ENCODE data around the gene MAG.
A peak's percentile ranks its signal among the peaks of the same experiment; 100 is the strongest.

MAG gene

DNA sequence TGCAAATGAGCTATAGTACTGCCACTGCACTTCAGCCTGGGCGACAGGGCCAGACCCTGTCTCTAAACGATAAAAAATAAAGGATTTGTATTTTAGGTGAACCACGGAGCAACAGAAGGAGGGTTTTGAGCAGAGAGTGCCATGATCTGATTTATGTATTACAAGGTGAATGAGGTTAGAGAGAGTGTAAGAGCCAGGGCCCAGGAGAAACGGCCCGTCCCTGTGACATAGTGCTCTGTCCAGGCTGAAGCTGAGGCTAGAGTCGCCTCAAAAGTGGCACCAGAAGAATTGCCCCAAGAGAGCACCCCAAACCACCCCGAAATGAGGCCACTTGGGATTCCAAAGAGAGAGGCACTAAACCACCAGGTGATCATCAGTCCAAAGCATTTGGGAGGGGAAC is 16.9 kb downstream of the MAG start:
- Histone ChIP-seq H3K9me3 (ENCODE audit: control insufficient read depth in 1 of 2, low read length in 2 of 2) (no peaks in the 10 kb centered on the region), H3K36me3 (ENCODE audit: control insufficient read depth in 1 of 2, insufficient read depth in 2 of 2, low read length in 2 of 2) (no peaks in the 10 kb centered on the region), H3K27me3 (ENCODE audit: control insufficient read depth in 1 of 2, insufficient read depth in 2 of 2, low read length in 2 of 2) (no peaks in the 10 kb centered on the region), H3K4me1 (ENCODE audit: control insufficient read depth in 1 of 2, insufficient read depth in 2 of 2, low read length in 2 of 2) (peaks cover 0 to 8% of the 10 kb centered on the region in 2 donors), H3K9ac (ENCODE audit: low read depth in 1 of 2, low read length in 2 of 2) (peak overlapping the region in 1 of 2 donors; percentile 25), H3K27ac (ENCODE audit: low read depth, low read length) (no peak overlapping the region), H3K4me3 (ENCODE audit: low read depth in 1 of 2, low read length in 2 of 2) (no peak overlapping the region)

DNA sequence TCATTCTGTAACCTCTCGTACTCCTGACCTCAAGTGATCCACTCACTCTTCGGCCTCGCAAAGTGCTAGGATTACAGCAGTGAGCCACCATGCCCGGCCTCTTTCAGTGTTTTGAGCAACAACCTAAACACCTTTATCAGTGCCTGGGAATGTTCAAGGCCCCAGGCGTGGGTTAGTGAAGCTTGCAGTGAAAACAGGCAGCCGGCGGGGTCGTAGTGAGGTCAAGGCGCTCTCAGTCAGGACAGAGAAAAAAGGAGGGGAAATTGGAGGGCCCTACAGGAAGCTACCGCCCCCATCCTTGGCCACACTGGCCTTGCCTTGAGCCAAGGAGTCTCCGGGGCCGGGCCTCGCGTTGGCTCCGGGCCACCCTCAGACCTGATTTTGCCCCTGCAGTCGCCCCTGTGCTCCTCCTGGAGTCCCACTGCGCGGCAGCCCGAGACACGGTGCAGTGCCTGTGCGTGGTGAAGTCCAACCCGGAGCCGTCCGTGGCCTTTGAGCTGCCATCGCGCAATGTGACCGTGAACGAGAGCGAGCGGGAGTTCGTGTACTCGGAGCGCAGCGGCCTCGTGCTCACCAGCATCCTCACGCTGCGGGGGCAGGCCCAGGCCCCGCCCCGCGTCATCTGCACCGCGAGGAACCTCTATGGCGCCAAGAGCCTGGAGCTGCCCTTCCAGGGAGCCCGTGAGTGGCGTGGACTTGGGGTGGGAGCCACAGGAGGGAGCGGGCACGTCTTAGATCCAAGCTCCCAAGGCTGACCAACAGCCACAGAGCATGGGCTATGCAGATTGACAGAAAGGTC is 17.7 kb downstream of the MAG start:
- no peaks in the 10 kb centered on the region for H3K27me3 ChIP-seq (ENCODE audit: control insufficient read depth in 1 of 2, insufficient read depth in 2 of 2, low read length in 2 of 2)
- no peak overlapping the region for H3K9ac ChIP-seq (ENCODE audit: low read depth in 1 of 2, low read length in 2 of 2)
- H3K4me3 ChIP-seq (ENCODE audit: low read depth in 1 of 2, low read length in 2 of 2) = no peak overlapping the region
- H3K36me3 ChIP-seq (ENCODE audit: control insufficient read depth in 1 of 2, insufficient read depth in 2 of 2, low read length in 2 of 2) = no peaks in the 10 kb centered on the region
- peaks cover 0 to 8% of the 10 kb centered on the region in 2 donors for H3K4me1 ChIP-seq (ENCODE audit: control insufficient read depth in 1 of 2, insufficient read depth in 2 of 2, low read length in 2 of 2)
- H3K27ac ChIP-seq (ENCODE audit: low read depth, low read length) = no peak overlapping the region
- H3K9me3 ChIP-seq (ENCODE audit: control insufficient read depth in 1 of 2, low read length in 2 of 2) = no peaks in the 10 kb centered on the region

DNA sequence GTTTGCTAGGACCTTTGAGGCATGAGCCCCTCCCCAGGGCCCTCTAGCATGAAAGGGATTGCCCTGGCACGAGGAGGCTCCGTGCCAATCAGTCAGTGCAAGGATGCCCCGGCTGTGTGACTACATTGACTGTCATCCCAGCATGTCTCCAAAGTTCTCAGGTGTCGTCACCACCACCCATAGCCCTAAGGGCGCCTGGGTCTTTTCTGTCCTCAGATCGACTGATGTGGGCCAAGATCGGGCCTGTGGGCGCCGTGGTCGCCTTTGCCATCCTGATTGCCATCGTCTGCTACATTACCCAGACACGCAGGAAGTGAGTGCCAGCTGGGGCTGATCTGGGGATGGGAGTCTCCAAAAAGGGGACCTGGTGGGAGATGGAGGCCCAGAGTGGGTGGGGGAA is 18.4 kb downstream of the MAG start:
- peaks cover 0 to 8% of the 10 kb centered on the region in 2 donors for H3K4me1 ChIP-seq (ENCODE audit: control insufficient read depth in 1 of 2, insufficient read depth in 2 of 2, low read length in 2 of 2)
- H3K36me3 ChIP-seq (ENCODE audit: control insufficient read depth in 1 of 2, insufficient read depth in 2 of 2, low read length in 2 of 2) = no peaks in the 10 kb centered on the region
- no peaks in the 10 kb centered on the region for H3K9me3 ChIP-seq (ENCODE audit: control insufficient read depth in 1 of 2, low read length in 2 of 2)
- no peak overlapping the region for H3K9ac ChIP-seq (ENCODE audit: low read depth in 1 of 2, low read length in 2 of 2)
- H3K27me3 ChIP-seq (ENCODE audit: control insufficient read depth in 1 of 2, insufficient read depth in 2 of 2, low read length in 2 of 2) = no peaks in the 10 kb centered on the region
- H3K4me3 ChIP-seq (ENCODE audit: low read depth in 1 of 2, low read length in 2 of 2) = no peak overlapping the region
- no peak overlapping the region for H3K27ac ChIP-seq (ENCODE audit: low read depth, low read length)

DNA sequence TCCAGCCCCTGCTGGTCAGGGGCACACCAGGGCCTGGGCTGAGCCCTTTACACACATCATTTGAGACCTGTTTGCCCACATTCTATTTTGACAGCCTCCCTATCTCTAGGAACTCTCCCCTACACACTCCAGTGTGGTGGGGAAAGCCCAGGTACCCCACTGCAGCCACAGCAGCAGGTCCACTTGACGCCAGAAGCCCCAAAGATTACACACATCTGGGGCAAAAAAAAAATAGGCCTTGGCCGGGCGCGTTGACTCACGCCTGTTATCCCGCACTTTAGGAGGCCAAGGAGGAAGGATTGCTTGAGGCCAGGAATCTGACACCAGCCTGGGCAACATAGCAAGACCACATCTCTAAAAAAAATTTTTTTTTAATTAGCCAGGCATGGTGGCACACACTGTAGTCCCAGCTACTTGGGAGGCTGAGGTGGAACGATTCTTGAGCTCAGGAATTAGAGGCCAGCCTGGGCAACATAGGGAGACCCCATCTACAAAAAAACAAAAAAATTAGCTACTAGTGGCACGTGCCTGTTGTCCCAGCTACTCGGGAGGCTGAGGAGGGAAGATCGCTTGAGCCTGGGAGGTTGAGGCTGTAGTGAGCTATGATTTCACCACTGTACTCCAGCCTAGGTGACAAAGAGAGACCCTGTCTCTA is 19.0 kb downstream of the MAG start:
- H3K27ac ChIP-seq (ENCODE audit: low read depth, low read length) = no peak overlapping the region
- no peaks in the 10 kb centered on the region for H3K27me3 ChIP-seq (ENCODE audit: control insufficient read depth in 1 of 2, insufficient read depth in 2 of 2, low read length in 2 of 2)
- H3K4me1 ChIP-seq (ENCODE audit: control insufficient read depth in 1 of 2, insufficient read depth in 2 of 2, low read length in 2 of 2) = peaks cover 0 to 8% of the 10 kb centered on the region in 2 donors
- H3K9me3 ChIP-seq (ENCODE audit: control insufficient read depth in 1 of 2, low read length in 2 of 2) = no peaks in the 10 kb centered on the region
- H3K4me3 ChIP-seq (ENCODE audit: low read depth in 1 of 2, low read length in 2 of 2) = no peak overlapping the region
- H3K9ac ChIP-seq (ENCODE audit: low read depth in 1 of 2, low read length in 2 of 2) = no peak overlapping the region
- no peaks in the 10 kb centered on the region for H3K36me3 ChIP-seq (ENCODE audit: control insufficient read depth in 1 of 2, insufficient read depth in 2 of 2, low read length in 2 of 2)

DNA sequence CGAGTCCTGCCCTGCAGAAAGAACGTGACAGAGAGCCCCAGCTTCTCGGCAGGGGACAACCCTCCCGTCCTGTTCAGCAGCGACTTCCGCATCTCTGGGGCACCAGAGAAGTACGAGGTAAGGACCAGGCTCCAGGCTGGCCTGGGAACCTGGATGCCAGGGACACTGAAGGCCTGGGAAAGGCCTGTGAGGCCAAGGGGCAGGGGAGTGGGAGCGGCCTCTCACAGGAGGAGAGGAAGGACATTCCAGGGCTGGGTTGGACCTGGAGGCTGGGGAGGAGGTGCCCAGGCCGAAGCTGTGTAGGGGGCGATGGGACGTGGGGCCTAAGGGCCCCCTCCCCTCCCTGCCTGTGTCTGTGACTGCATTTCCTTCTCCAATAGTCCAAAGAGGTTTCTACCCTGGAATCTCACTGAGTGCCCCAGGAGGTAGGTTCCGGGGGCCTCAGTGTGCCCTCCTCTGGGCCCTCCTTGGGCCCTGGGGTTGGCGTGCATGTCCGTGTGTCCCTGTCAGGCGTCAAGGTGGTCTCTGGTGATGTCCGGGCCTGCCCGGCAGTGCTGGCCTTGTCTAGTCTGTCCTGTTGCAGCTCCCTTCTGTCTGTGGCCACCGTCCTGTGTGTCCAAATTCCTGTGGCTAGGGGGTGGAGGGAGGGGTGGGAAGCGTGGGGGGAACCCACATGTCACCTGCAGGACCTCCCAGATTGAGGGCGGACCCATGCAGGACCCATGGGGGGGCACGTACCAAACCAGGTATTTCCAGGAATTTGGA is 20.1 kb downstream of the MAG start:
- Histone ChIP-seq H3K27ac (ENCODE audit: low read depth, low read length) (no peak overlapping the region), H3K9ac (ENCODE audit: low read depth in 1 of 2, low read length in 2 of 2) (no peak overlapping the region), H3K4me1 (ENCODE audit: control insufficient read depth in 1 of 2, insufficient read depth in 2 of 2, low read length in 2 of 2) (peaks cover 0 to 14% of the 10 kb centered on the region in 2 donors), H3K36me3 (ENCODE audit: control insufficient read depth in 1 of 2, insufficient read depth in 2 of 2, low read length in 2 of 2) (no peaks in the 10 kb centered on the region), H3K27me3 (ENCODE audit: control insufficient read depth in 1 of 2, insufficient read depth in 2 of 2, low read length in 2 of 2) (no peaks in the 10 kb centered on the region), H3K9me3 (ENCODE audit: control insufficient read depth in 1 of 2, low read length in 2 of 2) (no peaks in the 10 kb centered on the region), H3K4me3 (ENCODE audit: low read depth in 1 of 2, low read length in 2 of 2) (no peak overlapping the region)

DNA sequence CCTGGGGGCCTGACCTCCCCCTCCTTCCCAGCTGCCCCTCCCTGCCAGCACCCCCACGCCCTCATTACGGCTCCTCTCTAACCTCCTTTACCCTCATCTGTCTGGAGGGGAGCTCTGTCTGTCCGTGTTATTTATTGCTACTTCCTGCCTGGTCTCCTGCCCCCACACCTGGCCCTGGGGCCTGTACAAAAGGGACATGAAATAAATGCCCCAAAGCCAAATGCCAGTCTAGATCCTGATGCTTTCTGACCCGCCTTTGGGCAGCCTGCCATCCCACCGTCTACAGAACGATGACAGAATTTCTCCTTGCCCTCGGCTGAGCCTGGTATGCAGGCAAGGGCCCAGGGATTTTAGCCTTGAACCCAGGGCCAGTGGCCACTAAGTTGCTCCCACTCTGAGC is 21.6 kb downstream of the MAG start:
- H3K4me1 ChIP-seq (ENCODE audit: control insufficient read depth in 1 of 2, insufficient read depth in 2 of 2, low read length in 2 of 2) = peaks cover 1 to 20% of the 10 kb centered on the region in 2 donors
- no peaks in the 10 kb centered on the region for H3K27me3 ChIP-seq (ENCODE audit: control insufficient read depth in 1 of 2, insufficient read depth in 2 of 2, low read length in 2 of 2)
- H3K4me3 ChIP-seq (ENCODE audit: low read depth in 1 of 2, low read length in 2 of 2) = no peak overlapping the region
- H3K36me3 ChIP-seq (ENCODE audit: control insufficient read depth in 1 of 2, insufficient read depth in 2 of 2, low read length in 2 of 2) = no peaks in the 10 kb centered on the region
- H3K9ac ChIP-seq (ENCODE audit: low read depth in 1 of 2, low read length in 2 of 2) = no peak overlapping the region
- H3K27ac ChIP-seq (ENCODE audit: low read depth, low read length) = no peak overlapping the region
- no peaks in the 10 kb centered on the region for H3K9me3 ChIP-seq (ENCODE audit: control insufficient read depth in 1 of 2, low read length in 2 of 2)

DNA sequence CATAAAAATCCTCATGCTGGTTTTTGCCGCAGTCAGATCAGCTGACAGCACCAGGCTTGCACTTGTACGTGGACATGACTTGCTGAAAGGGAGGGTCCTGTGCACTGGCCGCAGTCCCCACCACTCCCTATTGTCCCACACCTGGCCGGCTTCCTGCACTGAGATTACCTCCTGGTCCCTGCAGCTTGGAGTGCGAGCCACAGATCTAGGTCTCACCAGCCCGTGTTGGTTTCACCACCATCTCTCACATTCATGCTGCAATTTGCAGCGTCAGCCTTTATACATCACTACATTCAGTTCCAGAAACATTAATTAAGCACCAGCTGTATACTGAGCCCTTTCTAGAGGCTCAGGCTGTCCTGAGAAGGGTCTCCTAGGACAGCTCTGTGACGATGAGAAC is 22.1 kb downstream of the MAG start:
- H3K4me1 ChIP-seq (ENCODE audit: control insufficient read depth in 1 of 2, insufficient read depth in 2 of 2, low read length in 2 of 2) = peaks cover 6 to 24% of the 10 kb centered on the region in 2 donors
- no peaks in the 10 kb centered on the region for H3K9me3 ChIP-seq (ENCODE audit: control insufficient read depth in 1 of 2, low read length in 2 of 2)
- no peaks in the 10 kb centered on the region for H3K27me3 ChIP-seq (ENCODE audit: control insufficient read depth in 1 of 2, insufficient read depth in 2 of 2, low read length in 2 of 2)
- no peak overlapping the region for H3K4me3 ChIP-seq (ENCODE audit: low read depth in 1 of 2, low read length in 2 of 2)
- H3K36me3 ChIP-seq (ENCODE audit: control insufficient read depth in 1 of 2, insufficient read depth in 2 of 2, low read length in 2 of 2) = no peaks in the 10 kb centered on the region
- H3K27ac ChIP-seq (ENCODE audit: low read depth, low read length) = no peak overlapping the region
- H3K9ac ChIP-seq (ENCODE audit: low read depth in 1 of 2, low read length in 2 of 2) = no peak overlapping the region

DNA sequence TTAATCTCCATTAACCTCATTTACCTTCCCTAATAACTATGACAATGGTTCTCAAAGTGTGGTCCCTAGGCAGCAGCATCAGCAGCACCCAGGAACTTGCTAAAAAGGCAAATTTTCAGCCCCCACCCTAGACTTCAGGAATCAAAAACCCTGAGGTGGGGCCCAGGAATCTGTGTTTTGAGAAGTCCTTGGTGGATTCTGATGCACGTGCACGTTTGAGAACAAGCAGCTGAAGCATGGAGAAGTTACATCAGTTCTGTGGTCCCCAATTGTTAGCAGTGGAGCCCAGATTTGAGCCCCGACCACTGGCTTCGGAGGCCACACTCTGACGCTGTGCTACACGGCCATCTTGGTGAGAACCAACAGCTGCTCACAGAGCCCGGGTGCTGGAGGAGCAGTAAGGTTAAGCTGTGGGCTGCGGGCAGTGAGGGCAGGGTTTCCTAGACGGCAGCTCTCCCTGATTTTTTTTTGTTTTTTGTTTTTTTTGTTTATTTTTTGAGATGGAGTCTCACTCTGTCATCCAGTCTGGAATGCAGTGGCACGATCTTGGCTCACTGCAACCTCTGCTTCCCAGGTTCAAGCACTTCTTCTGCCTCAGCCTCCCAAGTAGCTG is 23.0 kb downstream of the MAG start:
- H3K4me1 ChIP-seq (ENCODE audit: control insufficient read depth in 1 of 2, insufficient read depth in 2 of 2, low read length in 2 of 2) = peaks cover 6 to 18% of the 10 kb centered on the region in 2 donors
- H3K4me3 ChIP-seq (ENCODE audit: low read depth in 1 of 2, low read length in 2 of 2) = no peak overlapping the region

DNA sequence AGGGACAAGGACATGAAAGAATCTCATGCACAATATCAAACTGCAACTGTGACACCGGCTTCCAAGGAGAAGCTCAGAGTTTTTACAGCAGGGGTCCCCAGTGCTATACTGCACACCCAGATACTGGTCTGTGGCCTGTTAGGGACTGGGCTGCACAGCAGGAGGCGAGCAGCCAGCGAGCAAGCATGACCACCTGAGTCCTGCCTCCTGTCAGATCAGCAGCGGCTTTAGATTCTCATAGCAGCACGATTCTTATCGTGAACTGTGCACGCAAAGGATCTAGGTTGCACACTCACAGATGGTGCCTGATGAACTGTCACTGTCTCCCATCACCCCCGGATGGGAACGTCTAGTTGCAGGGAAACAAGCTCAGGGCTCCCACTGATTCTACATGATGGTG is 23.9 kb downstream of the MAG start:
- H3K9ac ChIP-seq (ENCODE audit: low read depth in 1 of 2, low read length in 2 of 2) = no peak overlapping the region
- H3K36me3 ChIP-seq (ENCODE audit: control insufficient read depth in 1 of 2, insufficient read depth in 2 of 2, low read length in 2 of 2) = no peaks in the 10 kb centered on the region
- no peaks in the 10 kb centered on the region for H3K27me3 ChIP-seq (ENCODE audit: control insufficient read depth in 1 of 2, insufficient read depth in 2 of 2, low read length in 2 of 2)
- no peaks in the 10 kb centered on the region for H3K9me3 ChIP-seq (ENCODE audit: control insufficient read depth in 1 of 2, low read length in 2 of 2)
- H3K27ac ChIP-seq (ENCODE audit: low read depth, low read length) = no peak overlapping the region
- no peak overlapping the region for H3K4me3 ChIP-seq (ENCODE audit: low read depth in 1 of 2, low read length in 2 of 2)
- peaks cover 6 to 18% of the 10 kb centered on the region in 2 donors for H3K4me1 ChIP-seq (ENCODE audit: control insufficient read depth in 1 of 2, insufficient read depth in 2 of 2, low read length in 2 of 2)

More for the DNA sequence above, 23.0 kb downstream of the MAG start:
- H3K36me3 ChIP-seq (ENCODE audit: control insufficient read depth in 1 of 2, insufficient read depth in 2 of 2, low read length in 2 of 2) = no peaks in the 10 kb centered on the region
- no peak overlapping the region for H3K9ac ChIP-seq (ENCODE audit: low read depth in 1 of 2, low read length in 2 of 2)
- H3K9me3 ChIP-seq (ENCODE audit: control insufficient read depth in 1 of 2, low read length in 2 of 2) = no peaks in the 10 kb centered on the region
- no peak overlapping the region for H3K27ac ChIP-seq (ENCODE audit: low read depth, low read length)
- H3K27me3 ChIP-seq (ENCODE audit: control insufficient read depth in 1 of 2, insufficient read depth in 2 of 2, low read length in 2 of 2) = no peaks in the 10 kb centered on the region

DNA sequence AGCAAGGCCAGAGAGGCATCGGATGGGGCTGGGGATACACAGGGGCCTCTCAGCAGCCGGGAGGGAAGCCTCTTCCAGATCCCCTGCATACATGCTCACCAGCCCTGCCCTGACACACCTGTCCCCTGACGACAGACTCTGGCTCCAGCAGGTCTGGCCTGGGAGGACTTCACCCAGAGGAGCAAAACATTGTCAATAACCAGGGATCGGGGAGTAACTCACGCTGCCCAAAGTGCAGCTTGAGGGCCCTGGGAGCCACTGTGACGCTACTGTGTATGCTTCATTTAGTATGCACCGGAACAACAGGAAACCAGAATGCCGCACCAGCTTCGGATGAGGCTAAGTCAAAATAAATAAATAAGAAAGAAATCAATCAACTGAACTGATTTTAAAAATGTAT is 24.6 kb downstream of the MAG start:
- no peak overlapping the region for H3K9ac ChIP-seq (ENCODE audit: low read depth in 1 of 2, low read length in 2 of 2)
- no peak overlapping the region for H3K27ac ChIP-seq (ENCODE audit: low read depth, low read length)
- no peaks in the 10 kb centered on the region for H3K27me3 ChIP-seq (ENCODE audit: control insufficient read depth in 1 of 2, insufficient read depth in 2 of 2, low read length in 2 of 2)
- H3K9me3 ChIP-seq (ENCODE audit: control insufficient read depth in 1 of 2, low read length in 2 of 2) = no peaks in the 10 kb centered on the region
- H3K4me3 ChIP-seq (ENCODE audit: low read depth in 1 of 2, low read length in 2 of 2) = no peak overlapping the region
- peaks cover 6 to 18% of the 10 kb centered on the region in 2 donors for H3K4me1 ChIP-seq (ENCODE audit: control insufficient read depth in 1 of 2, insufficient read depth in 2 of 2, low read length in 2 of 2)
- H3K36me3 ChIP-seq (ENCODE audit: control insufficient read depth in 1 of 2, insufficient read depth in 2 of 2, low read length in 2 of 2) = no peaks in the 10 kb centered on the region

Data from duodenal mucosa (tissue), 2 donors.